Measurements from ENCODE around the gene JAKMIP1. TPM values are rescaled to one million over a fixed set of nuclear protein-coding genes. Genes with fewer than 3 reads are reported as not detected.

Gene JAKMIP1
- total RNA-seq, 1 experiment from 2014 or later, result not detected

- RAD21 ChIA-PET (ENCODE audit: low non-redundant PET in 1 of 2, low total read pairs in 2 of 2, uncharacterized antibody in 2 of 2, unreplicated experiment in 2 of 2), result no interaction called here
- no peak overlapping the region for H2AFZ ChIP-seq (ENCODE audit: low read depth, low read length, poor library complexity, severe bottlenecking)
- H3K4me2 ChIP-seq (ENCODE audit: low read length), result peak overlapping the region; percentile 25; the same call in 1 of the 2 replicates
Observed at GRCh38 chr4:6095023-6095752, 105.2 kb downstream of the JAKMIP1 start.

GRCh38 chr4:6093671-6094070, 106.7 kb downstream of the JAKMIP1 start:
- no peak for TF ChIP-seq ATF3 (IDR thresholded peaks at IDR 0.05)
- TF ChIP-seq REST (IDR thresholded peaks at IDR 0.05; ENCODE audit: low read depth), result no peak
- TF ChIP-seq CTCF (IDR thresholded peaks at IDR 0.05 in 2 of 3, conservative IDR thresholded peaks at IDR 0.05 in 1 of 3; ENCODE audit: borderline replicate concordance in 1 of 3, insufficient read depth in 1 of 3, low read depth in 2 of 3, low read length in 2 of 3), result no peak
- no peak for TF ChIP-seq SIN3A (IDR thresholded peaks at IDR 0.05; ENCODE audit: low read depth)
- TF ChIP-seq JUND (IDR thresholded peaks at IDR 0.05), result no peak
- no peak for TF ChIP-seq ZNF274 (IDR thresholded peaks at IDR 0.05; ENCODE audit: low read depth, low read length)
- no peak for TF ChIP-seq TCF7L2 (IDR thresholded peaks at IDR 0.05; ENCODE audit: borderline replicate concordance, extremely low read depth, insufficient read depth, insufficient read length)
- Histone ChIP-seq H3K27me3 (ENCODE audit: insufficient read depth, low read length) (peaks cover 20% of the 10 kb centered on the region), H3K4me2 (ENCODE audit: low read length) (no peak overlapping the region), H3K79me2 (ENCODE audit: insufficient read depth, low read length) (no peaks in the 10 kb centered on the region), H3K9ac (ENCODE audit: low read length) (no peak overlapping the region), H3K9me2 (ENCODE audit: insufficient read depth) (no peaks in the 10 kb centered on the region), H3K9me3 (ENCODE audit: control insufficient read depth in 1 of 2, insufficient read depth in 1 of 2, low read depth in 1 of 2, low read length in 2 of 2) (no peaks in the 10 kb centered on the region), H3K27ac (ENCODE audit: low read depth, low read length) (no peak overlapping the region), H2AFZ (ENCODE audit: low read depth, low read length, poor library complexity, severe bottlenecking) (no peak overlapping the region), H3K4me1 (ENCODE audit: control insufficient read depth in 1 of 2, insufficient read depth in 2 of 2, low read length in 2 of 2) (peaks cover 0 to 4% of the 10 kb centered on the region in 2 experiments; a peak in 1 of 4 replicates), H3K36me3 (ENCODE audit: control insufficient read depth in 1 of 2, insufficient read depth in 2 of 2, low read length in 2 of 2) (no peaks in the 10 kb centered on the region), H3K4me3 (replicated peaks in 1 of 2; ENCODE audit: low read depth in 1 of 2, low read length in 2 of 2) (no peak overlapping the region), H4K20me1 (ENCODE audit: insufficient read depth) (no peaks in the 10 kb centered on the region)
- no TSS peak for BruUV-seq (replicated peaks)
- ChIA-PET RAD21 (ENCODE audit: low non-redundant PET in 1 of 2, low total read pairs in 2 of 2, uncharacterized antibody in 2 of 2, unreplicated experiment in 2 of 2) (no interaction called here), POLR2A (no interaction called here), CTCF (no interaction called here)
- DNase-seq (ENCODE audit: low read depth, low spot score), result no peak
- intact Hi-C loops (cut with micrococcal nuclease), result no loop called here
- no peak for ATAC-seq

More at GRCh38 chr4:6095023-6095752, 105.2 kb downstream of the JAKMIP1 start:
- no TSS peak for BruUV-seq (replicated peaks)
- H3K9ac ChIP-seq (ENCODE audit: low read length), result no peak overlapping the region
- intact Hi-C loops (cut with micrococcal nuclease), result no loop called here
- H3K9me3 ChIP-seq (ENCODE audit: control insufficient read depth in 1 of 2, insufficient read depth in 1 of 2, low read depth in 1 of 2, low read length in 2 of 2), result no peaks in the 10 kb centered on the region
- ATAC-seq, result no peak; the same call in 1 of the 2 replicates
- H3K4me3 ChIP-seq (replicated peaks in 1 of 2; ENCODE audit: low read depth in 1 of 2, low read length in 2 of 2), result no peak overlapping the region
- no peaks in the 10 kb centered on the region for H3K36me3 ChIP-seq (ENCODE audit: control insufficient read depth in 1 of 2, insufficient read depth in 2 of 2, low read length in 2 of 2)
- H4K20me1 ChIP-seq (ENCODE audit: insufficient read depth), result no peaks in the 10 kb centered on the region
- peaks cover 0 to 4% of the 10 kb centered on the region in 2 experiments; a peak in 1 of 4 replicates for H3K4me1 ChIP-seq (ENCODE audit: control insufficient read depth in 1 of 2, insufficient read depth in 2 of 2, low read length in 2 of 2)
- peaks cover 33% of the 10 kb centered on the region for H3K27me3 ChIP-seq (ENCODE audit: insufficient read depth, low read length)
- no peaks in the 10 kb centered on the region for H3K9me2 ChIP-seq (ENCODE audit: insufficient read depth)
- DNase-seq (ENCODE audit: low read depth, low spot score), result no peak
- H3K79me2 ChIP-seq (ENCODE audit: insufficient read depth, low read length), result no peaks in the 10 kb centered on the region
- TF ChIP-seq EZH2 (IDR thresholded peaks at IDR 0.05) (no peak), SRF (IDR thresholded peaks at IDR 0.05; ENCODE audit: low read depth) (no peak)
- H3K27ac ChIP-seq (ENCODE audit: low read depth, low read length), result no peak overlapping the region
- ChIA-PET CTCF (no interaction called here), POLR2A (no interaction called here)
